GM23338 (cell line): ENCODE measurements around the gene SMOC1. TPM values are rescaled to one million over a fixed set of nuclear protein-coding genes. Genes with fewer than 3 reads are reported as not detected.
A peak's percentile ranks its signal among the peaks of the same experiment; 100 is the strongest.

Experiments used
- ATAC-seq: fragments of 200-7000 bp; cut with Tn5 transposase; 3 replicates; pipeline ENCODE4 v1.9.1; 2020
- DNase-seq: peaks from one replicate; pipeline ENCODE4 v3.0.0-alpha.2; 2015; ENCODE audit warnings: low spot score
- H2AFZ ChIP-seq: fragments of 200-600 bp; sonication (generic); 2 replicates; pipeline ENCODE4 v1.8.0; 2016; ENCODE audit warnings: antibody characterized with exemption, mild to moderate bottlenecking, moderate library complexity
- H3F3A ChIP-seq: fragments of 200-600 bp; sonication (generic); replicated peaks from 2 replicates; pipeline ENCODE4 v1.8.0; 2017; ENCODE audit warnings: antibody characterized with exemption, mixed run types, low read depth
- H3K27ac ChIP-seq: fragments of 200-600 bp; sonication (generic); 2 replicates; pipeline ENCODE4 v1.6.1; 2016; ENCODE audit warnings: low read depth
- H3K27me3 ChIP-seq: fragments of 200-600 bp; sonication (generic); 2 replicates; pipeline ENCODE4 v1.8.0; 2016; ENCODE audit warnings: mild to moderate bottlenecking, mixed run types, moderate library complexity; ENCODE audit not compliant: insufficient read depth
- H3K36me3 ChIP-seq: fragments of 200-600 bp; sonication (generic); 2 replicates; pipeline ENCODE4 v1.8.0; 2016; ENCODE audit warnings: mild to moderate bottlenecking; ENCODE audit not compliant: insufficient read depth
- H3K4me1 ChIP-seq: fragments of 200-600 bp; sonication (generic); 2 replicates; pipeline ENCODE4 v1.8.0; 2016; ENCODE audit warnings: mild to moderate bottlenecking, moderate library complexity; ENCODE audit not compliant: insufficient read depth
- H3K4me2 ChIP-seq: fragments of 200-600 bp; sonication (generic); 2 replicates; pipeline ENCODE4 v1.7.1; 2017; ENCODE audit warnings: mixed run types
- H3K4me3 ChIP-seq: fragments of 200-600 bp; sonication (generic); 2 replicates; pipeline ENCODE4 v1.6.1; 2016; ENCODE audit warnings: mixed run types
- H3K79me2 ChIP-seq: fragments of 200-600 bp; sonication (generic); replicated peaks from 2 replicates; pipeline ENCODE4 v1.8.0; 2017; ENCODE audit warnings: mild to moderate bottlenecking; ENCODE audit not compliant: insufficient read depth
- H3K9me2 ChIP-seq: fragments of 200-600 bp; sonication (generic); 2 replicates; pipeline ENCODE4 v1.8.0; 2017; ENCODE audit not compliant: insufficient read depth
- H4K20me1 ChIP-seq: fragments of 200-600 bp; sonication (generic); replicated peaks from 2 replicates; pipeline ENCODE4 v1.8.0; 2017; ENCODE audit warnings: mild to moderate bottlenecking; ENCODE audit not compliant: insufficient read depth
- H3K27ac Mint-ChIP-seq: 2 replicates; pipeline ENCODE4 v1.8.0; 2020; ENCODE audit warnings: inconsistent platforms, mild to moderate bottlenecking, moderate library complexity, mixed read lengths
- H3K27me3 Mint-ChIP-seq: 3 replicates; pipeline ENCODE4 v1.8.0; 2022; ENCODE audit warnings: low read depth, mild to moderate bottlenecking, moderate library complexity, mixed read lengths, inconsistent platforms; ENCODE audit not compliant: insufficient read depth, poor library complexity
- H3K36me3 Mint-ChIP-seq: 3 replicates; pipeline ENCODE4 v1.8.0; 2021; ENCODE audit warnings: low read depth, mild to moderate bottlenecking, inconsistent platforms, moderate library complexity, mixed read lengths
- H3K4me1 Mint-ChIP-seq: 3 replicates; pipeline ENCODE4 v1.8.0; 2020; ENCODE audit warnings: mild to moderate bottlenecking, inconsistent platforms, mixed read lengths
- H3K4me3 Mint-ChIP-seq: 3 replicates; pipeline ENCODE4 v1.8.0; 2021; ENCODE audit warnings: moderate library complexity, mild to moderate bottlenecking, inconsistent platforms, mixed read lengths
- H3K9me3 Mint-ChIP-seq: 3 replicates; pipeline ENCODE4 v1.8.0; 2020; ENCODE audit warnings: moderate library complexity, mild to moderate bottlenecking, inconsistent platforms, mixed read lengths
- CREB1 ChIP-seq: fragments of 250-450 bp; sonication (Bioruptor Pico); IDR thresholded peaks from 2 replicates; pipeline ENCODE4 v1.5.0; 2020; ENCODE audit warnings: low read depth, mild to moderate bottlenecking, moderate library complexity
- EZH2 ChIP-seq: fragments of 200-600 bp; sonication (generic); IDR thresholded peaks from one replicate; pipeline ENCODE4 v1.8.0; 2017; ENCODE audit warnings: antibody characterized with exemption, mild to moderate bottlenecking, low read depth; ENCODE audit not compliant: unreplicated experiment
- JUNB ChIP-seq: IDR thresholded peaks from one replicate; pipeline ENCODE4 v1.6.1; 2016; ENCODE audit warnings: antibody characterized with exemption; ENCODE audit not compliant: unreplicated experiment
- NANOG ChIP-seq: IDR thresholded peaks from 2 replicates; pipeline ENCODE4 v1.6.1; 2016; ENCODE audit warnings: antibody characterized with exemption, borderline replicate concordance
- POLR2AphosphoS5 ChIP-seq: IDR thresholded peaks from 2 replicates; pipeline ENCODE4 v1.6.1; 2016; ENCODE audit warnings: antibody characterized with exemption, low read depth
- polyA plus RNA-seq: library from polyadenylated mRNA; unstranded; fragments of >200 nt; fragmentation: Nextera tagmentation; extraction: Ambion mirVana; gene quantifications from 2 replicates; pipeline ENCODE4 v1.2.1, GENCODE V29; 2016
- total RNA-seq: library from RNA; depleted of rRNA; stranded (reverse); fragments of >200 nt; shearing (Covaris generic); gene quantifications from 2 replicates; pipeline ENCODE4 v1.2.3, GENCODE V29; 2014
- TF ChIP-seq, protein P1 (sequence below), 2 experiments: fragments of 200-600 bp in 1 of 2; sonication (generic) in 1 of 2; conservative IDR thresholded peaks; 2 replicates each; pipeline versions ENCODE4 v1.5.1 to v1.6.1; 2016 to 2017; ENCODE audit warnings: antibody characterized with exemption in 2 of 2, low read depth in 2 of 2, mild to moderate bottlenecking in 2 of 2, moderate library complexity in 1 of 2
- TF ChIP-seq, protein P2 (sequence below): IDR thresholded peaks from one replicate; pipeline ENCODE4 v1.6.1; 2018; ENCODE audit warnings: antibody characterized with exemption; ENCODE audit not compliant: unreplicated experiment

SMOC1 gene
- total and polyA plus RNA-seq, 2 experiments from 2014 or later, result 0.79 to 1.6 TPM

DNA sequence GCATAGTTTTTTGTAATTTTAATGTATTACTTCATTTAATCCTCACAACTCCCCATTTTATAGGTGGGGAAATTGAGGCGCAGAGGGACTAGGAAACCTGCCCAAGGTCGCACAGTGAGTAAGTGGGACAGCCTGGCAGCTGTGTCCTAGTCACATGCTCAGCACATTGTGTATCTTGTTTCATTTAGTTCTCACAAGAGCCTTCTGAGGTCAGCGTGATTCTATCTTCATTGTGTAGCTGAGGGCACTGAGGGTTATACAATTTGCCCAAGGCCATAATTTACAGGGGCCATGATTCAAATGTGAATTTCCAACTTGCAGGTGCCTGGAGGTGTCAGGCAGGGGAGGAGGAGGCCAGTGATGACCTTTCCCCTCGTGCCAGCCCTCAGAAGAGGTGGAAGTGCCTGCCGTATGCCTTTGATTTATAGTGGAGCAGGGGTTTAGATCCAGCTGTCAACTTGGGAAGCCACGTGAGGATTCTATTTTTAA, 30.3 kb upstream of the SMOC1 start:
- ATAC-seq (no peak), DNase-seq (no peak)
- no peak overlapping the region for H3K4me3 ChIP-seq
- no peaks in the 10 kb centered on the region for H3K27me3 ChIP-seq
- no peaks in the 10 kb centered on the region for H3K36me3 ChIP-seq
- Mint-ChIP-seq H3K4me1 (peaks cover 3% of the 10 kb centered on the region; the same call in 1 of the 3 replicates), H3K4me3 (no peak overlapping the region), H3K36me3 (no peaks in the 10 kb centered on the region), H3K27ac (no peak overlapping the region), H3K9me3 (no peaks in the 10 kb centered on the region), H3K27me3 (no peaks in the 10 kb centered on the region)
- 0 out of 2 replicates have a peak, but pooled peaks cover 3% of the 10 kb centered on the region for H3K9me2 ChIP-seq
- no peaks in the 10 kb centered on the region for H3K4me1 ChIP-seq
- H3K79me2 ChIP-seq, result no peaks in the 10 kb centered on the region
- H4K20me1 ChIP-seq, result no peaks in the 10 kb centered on the region
- no peak overlapping the region for H2AFZ ChIP-seq
- no peak overlapping the region for H3K27ac ChIP-seq
- H3K4me2 ChIP-seq, result no peak overlapping the region
- H3F3A ChIP-seq, result no peaks in the 10 kb centered on the region
- TF ChIP-seq EZH2, result no peak
- TF ChIP-seq JUNB, result no peak
- TF ChIP-seq NANOG, result no peak
- no peak for TF ChIP-seq POLR2AphosphoS5

DNA sequence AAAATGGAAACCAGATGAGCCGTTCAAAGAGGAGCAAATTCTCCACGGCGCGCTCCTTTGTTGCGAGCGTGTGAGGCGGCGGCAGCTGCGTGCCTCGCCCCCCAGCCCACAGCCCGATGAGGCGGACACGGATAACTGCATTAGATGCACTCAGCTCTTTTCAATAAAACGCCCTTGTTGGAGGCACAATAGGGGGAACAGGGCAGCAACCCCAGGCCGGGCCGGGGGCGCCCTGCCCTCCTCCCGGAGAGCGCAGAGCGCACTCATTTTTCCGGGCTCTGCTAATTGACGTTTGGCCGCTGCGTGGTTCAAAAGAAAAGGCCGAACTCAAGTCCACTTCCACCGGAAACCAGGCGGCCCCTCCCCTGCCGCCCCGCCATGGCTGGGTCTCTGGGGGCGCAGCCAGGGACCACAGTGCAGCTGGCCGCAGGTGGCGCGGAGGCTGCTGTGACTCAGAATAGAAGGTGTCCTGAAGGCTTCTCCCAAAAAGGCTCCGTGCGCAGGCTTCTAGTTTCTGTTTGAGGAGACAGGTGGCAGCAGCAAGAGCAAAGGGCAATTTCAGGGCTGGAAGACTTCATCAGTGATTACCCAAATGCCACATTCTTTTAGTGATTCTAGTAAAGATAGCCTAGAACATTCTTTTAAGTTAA, 29.0 kb upstream of the SMOC1 start:
- Mint-ChIP-seq H3K9me3 (no peaks in the 10 kb centered on the region), H3K4me1 (peaks cover 3% of the 10 kb centered on the region; the same call in 1 of the 3 replicates), H3K36me3 (no peaks in the 10 kb centered on the region), H3K27me3 (no peaks in the 10 kb centered on the region), H3K27ac (no peak overlapping the region), H3K4me3 (no peak overlapping the region)
- Histone ChIP-seq H3K4me2 (peak overlapping the region; percentile 12; the same call in 1 of the 2 replicates), H3K36me3 (no peaks in the 10 kb centered on the region), H3K27ac (no peak overlapping the region), H3K9me2 (0 out of 2 replicates have a peak, but pooled peaks cover 3% of the 10 kb centered on the region), H3F3A (no peaks in the 10 kb centered on the region), H2AFZ (peak overlapping the region; percentile 83), H3K4me3 (no peak overlapping the region), H3K79me2 (no peaks in the 10 kb centered on the region), H3K4me1 (no peaks in the 10 kb centered on the region), H4K20me1 (no peaks in the 10 kb centered on the region), H3K27me3 (no peaks in the 10 kb centered on the region)
- TF ChIP-seq, protein P1, sequence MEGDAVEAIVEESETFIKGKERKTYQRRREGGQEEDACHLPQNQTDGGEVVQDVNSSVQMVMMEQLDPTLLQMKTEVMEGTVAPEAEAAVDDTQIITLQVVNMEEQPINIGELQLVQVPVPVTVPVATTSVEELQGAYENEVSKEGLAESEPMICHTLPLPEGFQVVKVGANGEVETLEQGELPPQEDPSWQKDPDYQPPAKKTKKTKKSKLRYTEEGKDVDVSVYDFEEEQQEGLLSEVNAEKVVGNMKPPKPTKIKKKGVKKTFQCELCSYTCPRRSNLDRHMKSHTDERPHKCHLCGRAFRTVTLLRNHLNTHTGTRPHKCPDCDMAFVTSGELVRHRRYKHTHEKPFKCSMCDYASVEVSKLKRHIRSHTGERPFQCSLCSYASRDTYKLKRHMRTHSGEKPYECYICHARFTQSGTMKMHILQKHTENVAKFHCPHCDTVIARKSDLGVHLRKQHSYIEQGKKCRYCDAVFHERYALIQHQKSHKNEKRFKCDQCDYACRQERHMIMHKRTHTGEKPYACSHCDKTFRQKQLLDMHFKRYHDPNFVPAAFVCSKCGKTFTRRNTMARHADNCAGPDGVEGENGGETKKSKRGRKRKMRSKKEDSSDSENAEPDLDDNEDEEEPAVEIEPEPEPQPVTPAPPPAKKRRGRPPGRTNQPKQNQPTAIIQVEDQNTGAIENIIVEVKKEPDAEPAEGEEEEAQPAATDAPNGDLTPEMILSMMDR (conservative IDR thresholded peaks at IDR 0.05; ENCODE audit: low read depth in 2 of 2), result 0 out of 4 replicates have a peak, but pooled peaks of 1 of the 2 experiments have one; percentile 2
- no peak for TF ChIP-seq CREB1 (CRISPR knock-in tag)
- DNase-seq (peak; percentile 29), ATAC-seq (peak; percentile 81)

DNA sequence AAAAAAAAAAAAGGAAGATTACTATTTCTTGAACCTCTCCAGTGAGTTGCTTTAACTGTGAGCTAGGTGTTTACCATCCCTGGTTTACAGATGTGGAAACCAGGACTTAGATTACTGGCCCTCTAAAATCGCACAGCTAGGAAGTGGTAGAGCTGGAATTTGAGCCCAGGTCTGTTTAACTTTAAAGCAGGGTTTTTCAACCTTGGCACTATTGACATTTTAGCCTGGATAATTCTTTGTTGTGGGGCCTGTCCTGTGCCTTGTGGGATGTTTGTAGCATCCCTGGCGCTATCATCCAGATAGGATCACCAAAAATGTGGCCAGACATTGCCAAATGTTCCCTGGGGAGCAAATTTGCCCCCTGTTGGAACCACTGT, 28.5 kb upstream of the SMOC1 start:
- no peaks in the 10 kb centered on the region for H3K4me1 ChIP-seq
- Mint-ChIP-seq H3K27ac (no peak overlapping the region), H3K4me3 (no peak overlapping the region), H3K36me3 (no peaks in the 10 kb centered on the region), H3K9me3 (no peaks in the 10 kb centered on the region), H3K27me3 (no peaks in the 10 kb centered on the region), H3K4me1 (peaks cover 3% of the 10 kb centered on the region; the same call in 1 of the 3 replicates)
- H3K4me3 ChIP-seq, result no peak overlapping the region
- no peaks in the 10 kb centered on the region for H3K36me3 ChIP-seq
- DNase-seq (no peak), ATAC-seq (no peak)
- H3F3A ChIP-seq, result no peaks in the 10 kb centered on the region
- no peaks in the 10 kb centered on the region for H3K79me2 ChIP-seq
- H3K9me2 ChIP-seq, result 0 out of 2 replicates have a peak, but pooled peaks cover 3% of the 10 kb centered on the region
- H3K27ac ChIP-seq, result no peak overlapping the region
- 0 out of 2 replicates have a peak overlapping the region, but pooled peaks have one; percentile 12 for H3K4me2 ChIP-seq
- no peaks in the 10 kb centered on the region for H4K20me1 ChIP-seq
- no peak overlapping the region for H2AFZ ChIP-seq
- no peaks in the 10 kb centered on the region for H3K27me3 ChIP-seq
- TF ChIP-seq, protein P1 (conservative IDR thresholded peaks at IDR 0.05; ENCODE audit: low read depth in 2 of 2), result no peak
- TF ChIP-seq, protein P2, sequence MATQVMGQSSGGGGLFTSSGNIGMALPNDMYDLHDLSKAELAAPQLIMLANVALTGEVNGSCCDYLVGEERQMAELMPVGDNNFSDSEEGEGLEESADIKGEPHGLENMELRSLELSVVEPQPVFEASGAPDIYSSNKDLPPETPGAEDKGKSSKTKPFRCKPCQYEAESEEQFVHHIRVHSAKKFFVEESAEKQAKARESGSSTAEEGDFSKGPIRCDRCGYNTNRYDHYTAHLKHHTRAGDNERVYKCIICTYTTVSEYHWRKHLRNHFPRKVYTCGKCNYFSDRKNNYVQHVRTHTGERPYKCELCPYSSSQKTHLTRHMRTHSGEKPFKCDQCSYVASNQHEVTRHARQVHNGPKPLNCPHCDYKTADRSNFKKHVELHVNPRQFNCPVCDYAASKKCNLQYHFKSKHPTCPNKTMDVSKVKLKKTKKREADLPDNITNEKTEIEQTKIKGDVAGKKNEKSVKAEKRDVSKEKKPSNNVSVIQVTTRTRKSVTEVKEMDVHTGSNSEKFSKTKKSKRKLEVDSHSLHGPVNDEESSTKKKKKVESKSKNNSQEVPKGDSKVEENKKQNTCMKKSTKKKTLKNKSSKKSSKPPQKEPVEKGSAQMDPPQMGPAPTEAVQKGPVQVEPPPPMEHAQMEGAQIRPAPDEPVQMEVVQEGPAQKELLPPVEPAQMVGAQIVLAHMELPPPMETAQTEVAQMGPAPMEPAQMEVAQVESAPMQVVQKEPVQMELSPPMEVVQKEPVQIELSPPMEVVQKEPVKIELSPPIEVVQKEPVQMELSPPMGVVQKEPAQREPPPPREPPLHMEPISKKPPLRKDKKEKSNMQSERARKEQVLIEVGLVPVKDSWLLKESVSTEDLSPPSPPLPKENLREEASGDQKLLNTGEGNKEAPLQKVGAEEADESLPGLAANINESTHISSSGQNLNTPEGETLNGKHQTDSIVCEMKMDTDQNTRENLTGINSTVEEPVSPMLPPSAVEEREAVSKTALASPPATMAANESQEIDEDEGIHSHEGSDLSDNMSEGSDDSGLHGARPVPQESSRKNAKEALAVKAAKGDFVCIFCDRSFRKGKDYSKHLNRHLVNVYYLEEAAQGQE, result no peak
